HG03558 (cell line): ENCODE measurements around the gene GJE1.

Experiments
- ATAC-seq: cut with Tn5 transposase; IDR thresholded peaks from one replicate; pipeline ENCODE4 v1.9.1; 2021; ENCODE audit warnings: moderate number of reproducible peaks; ENCODE audit not compliant: unreplicated experiment; ENCODE audit errors: extremely low read depth

GJE1 gene

DNA sequence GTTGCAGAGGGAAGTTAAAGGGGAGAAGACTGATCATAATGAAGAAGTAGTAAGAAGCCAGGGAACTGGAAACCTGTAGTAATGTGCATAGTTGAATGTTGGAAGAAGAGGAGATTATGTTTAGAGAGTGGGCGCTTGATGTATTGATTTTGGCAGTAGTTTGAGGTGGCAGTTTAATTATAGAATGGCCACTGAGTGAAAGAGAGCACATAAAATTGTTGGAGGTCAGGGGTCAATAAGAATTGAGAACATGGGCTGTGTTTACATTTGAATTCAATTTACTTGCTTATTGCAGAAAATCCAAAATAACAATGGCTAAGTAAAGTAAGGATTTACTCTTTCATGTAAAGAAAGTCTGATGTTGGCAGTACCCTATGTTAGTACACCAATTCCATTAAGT, 30.1 kb downstream of the GJE1 start:
- no peak for ATAC-seq

DNA sequence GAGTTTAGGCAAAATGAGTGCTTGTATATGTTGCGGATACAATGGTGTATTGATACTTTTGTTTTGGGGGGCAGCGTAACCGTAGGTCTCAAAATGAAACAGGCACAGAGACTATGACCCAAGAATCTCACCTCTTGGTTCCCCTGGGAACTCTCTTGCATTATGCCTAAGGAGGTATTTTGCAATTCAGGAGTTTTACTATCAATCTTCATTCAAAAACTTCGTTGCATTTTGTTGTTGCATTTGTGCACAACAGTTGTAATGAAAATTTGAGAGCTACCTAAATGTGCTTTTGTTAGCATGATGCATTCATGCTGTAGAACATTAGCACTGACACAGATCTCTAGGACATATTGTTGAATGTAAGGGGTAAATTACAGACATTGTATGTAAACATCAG, 32.5 kb downstream of the GJE1 start:
- no peak for ATAC-seq

DNA sequence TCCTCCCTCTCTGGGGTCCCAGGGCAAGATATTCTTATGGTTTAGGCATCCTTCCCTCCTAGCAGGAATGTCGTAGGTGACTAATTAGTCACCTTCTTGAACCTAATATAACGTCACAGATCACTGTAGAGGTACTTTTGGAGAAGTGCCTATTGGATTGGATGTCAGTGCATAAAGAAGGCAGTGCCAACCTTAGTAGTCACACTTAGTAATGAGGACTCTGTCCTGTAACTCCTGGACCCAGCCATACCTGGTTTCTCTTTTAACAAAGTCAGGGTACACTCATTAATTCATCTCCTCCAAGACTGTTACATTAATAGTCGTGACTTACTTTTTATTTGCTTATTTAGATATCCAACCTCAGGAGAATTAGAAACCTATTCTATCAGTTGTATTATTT, 34.3 kb downstream of the GJE1 start:
- no peak for ATAC-seq

DNA sequence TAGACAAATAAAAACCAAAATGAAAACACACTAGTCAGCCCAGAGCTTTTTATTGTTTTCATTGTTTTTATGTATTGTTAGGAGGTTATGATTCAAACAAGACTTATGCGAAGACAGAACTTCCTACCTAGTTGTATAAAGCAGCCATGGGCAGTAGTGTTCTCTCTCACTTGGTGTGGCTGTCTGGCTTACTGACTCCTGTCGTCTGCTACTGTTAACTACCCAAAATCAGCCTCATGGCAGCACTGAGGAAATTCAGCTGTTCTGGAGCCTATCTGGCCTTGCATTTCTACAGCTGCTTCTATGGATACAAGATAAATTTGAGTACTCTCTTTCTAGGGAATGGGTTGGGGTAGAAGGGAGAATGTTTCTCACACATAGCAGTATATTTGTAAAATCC, 34.8 kb downstream of the GJE1 start:
- ATAC-seq: no peak

DNA sequence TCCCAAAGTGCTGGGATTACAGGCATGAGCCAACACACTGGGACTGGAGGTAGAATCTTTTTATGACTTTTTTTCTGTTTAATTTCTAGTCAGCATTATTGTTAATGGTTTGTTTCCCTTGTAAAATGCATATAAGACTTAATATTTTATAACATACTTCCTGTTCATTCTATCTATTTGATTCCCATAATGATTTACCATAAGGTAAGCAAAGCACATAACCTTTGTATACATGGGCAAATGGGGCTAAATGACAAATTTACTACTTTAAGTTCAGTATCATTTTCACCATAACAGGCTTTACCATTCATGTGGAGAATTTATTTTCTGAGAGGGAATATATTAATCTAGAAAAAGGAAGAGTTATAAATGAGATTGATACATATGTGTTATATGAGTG, 38.6 kb downstream of the GJE1 start:
- ATAC-seq: no peak

DNA sequence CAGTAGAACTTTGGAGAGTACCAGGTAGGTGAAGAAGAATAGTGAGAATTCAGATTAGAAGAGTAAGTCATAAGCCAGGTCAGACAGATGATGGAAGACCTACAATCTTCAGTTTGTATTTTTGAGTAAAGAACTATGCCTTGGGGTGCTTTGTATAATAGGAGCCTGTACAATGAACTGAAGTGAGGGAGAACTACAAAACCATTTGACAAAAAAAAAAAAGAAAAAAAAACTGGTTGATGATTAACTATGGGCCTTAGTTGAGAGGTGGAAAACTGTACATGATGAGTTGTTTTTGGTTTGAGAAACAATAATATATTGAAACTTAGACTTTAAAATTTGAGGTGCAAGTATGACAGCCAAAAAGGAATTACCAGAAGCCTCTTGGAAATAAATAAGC, 40.0 kb downstream of the GJE1 start:
- no peak for ATAC-seq

DNA sequence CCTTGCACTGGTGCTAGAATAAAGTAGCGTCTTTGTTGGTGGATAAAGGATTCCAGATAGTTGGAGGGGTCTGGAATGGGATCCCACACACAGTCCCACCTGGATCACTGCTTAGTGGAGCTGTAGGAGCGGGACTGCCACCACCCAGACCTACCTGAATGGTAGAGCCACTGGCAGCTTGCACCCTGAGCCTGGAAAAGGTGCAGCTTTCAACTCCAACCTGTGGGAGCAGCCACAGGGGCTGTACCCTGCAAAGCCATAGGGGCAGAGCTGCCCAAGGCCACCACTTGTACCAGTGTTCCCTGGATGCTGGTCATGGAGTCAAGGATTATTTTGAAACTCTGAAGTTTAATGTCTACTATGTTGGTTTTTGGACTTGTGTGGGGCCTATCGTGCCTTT, 41.3 kb downstream of the GJE1 start:
- ATAC-seq: no peak

DNA sequence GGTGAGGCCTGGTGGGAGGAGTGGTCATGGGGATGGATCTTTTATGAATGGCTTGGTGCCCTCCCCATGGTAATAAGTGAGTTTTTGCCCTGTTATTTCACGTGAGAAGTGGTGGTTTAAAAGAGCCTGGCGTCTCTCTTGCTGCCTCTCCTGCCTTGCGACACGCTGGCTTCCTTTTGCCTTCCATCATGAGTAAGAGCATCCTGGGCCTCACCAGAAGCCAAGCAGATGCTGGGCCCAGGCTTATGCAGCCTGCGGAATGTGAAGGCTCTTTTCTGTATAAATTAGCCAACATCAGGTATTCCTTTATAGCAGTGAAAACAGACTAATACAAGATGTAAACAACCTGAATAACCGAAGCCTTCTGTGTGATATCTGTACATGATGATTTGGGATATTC, 42.0 kb downstream of the GJE1 start:
- ATAC-seq: no peak

DNA sequence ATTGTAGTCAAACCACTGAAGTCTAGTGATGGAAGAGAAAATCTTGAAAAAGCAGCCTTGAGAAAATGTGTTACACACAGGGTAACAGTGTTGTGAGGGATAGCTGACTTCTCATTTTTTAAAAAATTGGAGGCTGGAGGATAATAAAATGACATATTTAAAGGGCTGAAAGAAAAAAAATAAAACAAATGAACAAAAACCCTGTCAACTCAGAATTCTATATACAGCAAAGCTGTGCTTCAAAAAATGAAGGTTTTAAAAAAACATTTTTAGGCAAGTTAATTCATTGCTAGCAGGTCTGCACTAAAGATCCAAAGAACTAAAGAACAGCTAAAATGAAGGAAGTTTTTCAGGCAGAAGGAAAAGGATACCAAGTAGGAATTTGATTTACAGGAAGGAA, 45.4 kb downstream of the GJE1 start:
- ATAC-seq: no peak

DNA sequence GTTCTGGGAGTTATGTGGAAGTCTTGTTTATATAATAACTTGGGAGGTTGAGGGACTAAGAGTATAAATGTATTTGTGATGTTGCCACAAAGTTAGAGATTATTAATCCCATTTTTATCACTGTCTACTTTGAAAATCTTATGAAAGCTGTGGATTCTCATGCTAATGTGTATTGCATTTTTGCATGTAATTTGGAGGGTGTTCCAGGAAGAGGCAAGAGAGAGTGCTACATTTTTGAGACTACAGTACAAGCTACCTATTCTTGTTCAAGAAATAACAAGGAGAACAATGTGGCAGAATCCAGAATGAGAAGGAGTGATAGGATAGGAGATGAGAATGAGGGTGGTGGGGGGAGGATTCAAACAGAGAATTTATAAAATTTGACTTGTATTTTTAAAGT, 49.3 kb downstream of the GJE1 start:
- ATAC-seq: no peak

DNA sequence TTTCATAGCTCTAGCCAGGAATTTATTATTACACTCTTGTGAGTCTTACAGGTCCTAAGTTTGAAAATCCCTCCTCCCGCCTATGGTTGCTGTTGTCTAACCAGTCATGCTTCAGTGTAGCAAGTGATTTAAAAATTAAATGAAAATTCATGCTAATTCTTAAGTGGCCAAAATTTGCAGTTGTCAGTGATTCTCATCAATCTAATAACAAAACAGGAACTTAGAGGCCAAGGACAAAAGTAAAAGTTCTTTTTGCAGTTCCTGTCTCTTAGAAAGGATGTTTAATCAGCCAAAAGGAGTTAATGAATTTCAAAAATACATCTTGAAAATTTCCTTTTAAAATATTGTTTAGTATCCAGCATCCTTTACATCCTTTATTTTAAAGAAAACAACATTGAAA, 50.6 kb downstream of the GJE1 start:
- no peak for ATAC-seq

DNA sequence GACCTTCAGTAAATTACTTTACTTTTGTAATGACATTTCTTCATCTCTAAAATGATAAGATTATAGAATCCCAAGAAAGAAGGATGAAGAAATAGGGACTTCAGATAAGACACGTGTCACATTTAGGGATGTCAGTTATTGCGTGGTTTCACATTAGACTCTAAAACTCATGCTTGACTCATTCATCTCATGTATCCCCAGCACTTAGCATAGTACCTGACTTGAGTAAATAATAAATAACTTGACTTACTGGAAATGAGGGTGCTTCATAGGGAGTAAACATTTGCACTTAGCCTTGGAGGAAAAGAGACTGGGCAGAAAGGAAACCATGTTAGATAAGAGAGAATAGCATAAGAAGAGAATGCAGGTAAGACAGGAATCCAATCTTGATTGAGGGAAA, 51.6 kb downstream of the GJE1 start:
- ATAC-seq: no peak
